ENCODE results near the gene DPEP1.

DNA sequence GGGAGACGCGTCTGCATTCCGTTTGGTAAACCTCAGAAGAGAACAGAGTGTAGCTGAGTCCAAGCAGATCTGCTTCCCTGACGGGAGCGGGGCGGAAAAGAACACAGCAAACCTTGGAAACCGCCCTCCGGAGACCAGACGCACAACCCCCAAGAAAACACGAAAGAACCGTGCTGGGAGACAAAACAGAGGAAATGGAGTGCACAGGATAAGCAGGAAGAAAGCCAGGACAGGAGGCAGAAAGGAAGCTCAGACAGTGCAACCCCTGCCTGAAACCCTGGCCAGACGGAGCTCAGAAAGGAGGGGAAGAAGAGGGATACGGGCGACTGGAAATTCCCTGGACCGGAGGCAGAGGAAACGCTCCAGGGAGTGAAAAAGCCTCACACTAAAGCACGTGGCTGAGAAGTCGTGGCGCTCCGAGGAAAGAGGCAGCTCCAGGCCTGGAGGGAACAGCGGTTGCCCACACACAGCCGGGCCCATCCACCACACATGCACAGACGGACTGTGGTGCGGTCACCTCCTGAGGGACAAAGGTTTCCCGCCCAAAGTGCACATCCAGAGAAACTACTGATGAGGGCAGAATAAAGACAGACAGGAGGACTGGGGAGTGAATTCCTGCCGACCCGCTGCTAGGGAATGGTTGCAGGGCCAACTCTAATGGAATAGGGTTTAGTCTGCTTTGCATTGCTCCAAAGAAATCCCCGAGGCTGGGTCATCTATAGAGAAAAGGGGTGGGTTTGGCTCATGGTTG lies 10.2 kb downstream of the DPEP1 start:
- TF ChIP-seq, protein P1, sequence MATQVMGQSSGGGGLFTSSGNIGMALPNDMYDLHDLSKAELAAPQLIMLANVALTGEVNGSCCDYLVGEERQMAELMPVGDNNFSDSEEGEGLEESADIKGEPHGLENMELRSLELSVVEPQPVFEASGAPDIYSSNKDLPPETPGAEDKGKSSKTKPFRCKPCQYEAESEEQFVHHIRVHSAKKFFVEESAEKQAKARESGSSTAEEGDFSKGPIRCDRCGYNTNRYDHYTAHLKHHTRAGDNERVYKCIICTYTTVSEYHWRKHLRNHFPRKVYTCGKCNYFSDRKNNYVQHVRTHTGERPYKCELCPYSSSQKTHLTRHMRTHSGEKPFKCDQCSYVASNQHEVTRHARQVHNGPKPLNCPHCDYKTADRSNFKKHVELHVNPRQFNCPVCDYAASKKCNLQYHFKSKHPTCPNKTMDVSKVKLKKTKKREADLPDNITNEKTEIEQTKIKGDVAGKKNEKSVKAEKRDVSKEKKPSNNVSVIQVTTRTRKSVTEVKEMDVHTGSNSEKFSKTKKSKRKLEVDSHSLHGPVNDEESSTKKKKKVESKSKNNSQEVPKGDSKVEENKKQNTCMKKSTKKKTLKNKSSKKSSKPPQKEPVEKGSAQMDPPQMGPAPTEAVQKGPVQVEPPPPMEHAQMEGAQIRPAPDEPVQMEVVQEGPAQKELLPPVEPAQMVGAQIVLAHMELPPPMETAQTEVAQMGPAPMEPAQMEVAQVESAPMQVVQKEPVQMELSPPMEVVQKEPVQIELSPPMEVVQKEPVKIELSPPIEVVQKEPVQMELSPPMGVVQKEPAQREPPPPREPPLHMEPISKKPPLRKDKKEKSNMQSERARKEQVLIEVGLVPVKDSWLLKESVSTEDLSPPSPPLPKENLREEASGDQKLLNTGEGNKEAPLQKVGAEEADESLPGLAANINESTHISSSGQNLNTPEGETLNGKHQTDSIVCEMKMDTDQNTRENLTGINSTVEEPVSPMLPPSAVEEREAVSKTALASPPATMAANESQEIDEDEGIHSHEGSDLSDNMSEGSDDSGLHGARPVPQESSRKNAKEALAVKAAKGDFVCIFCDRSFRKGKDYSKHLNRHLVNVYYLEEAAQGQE (IDR thresholded peaks at IDR 0.05), result no peak
- TF ChIP-seq, protein P2, sequence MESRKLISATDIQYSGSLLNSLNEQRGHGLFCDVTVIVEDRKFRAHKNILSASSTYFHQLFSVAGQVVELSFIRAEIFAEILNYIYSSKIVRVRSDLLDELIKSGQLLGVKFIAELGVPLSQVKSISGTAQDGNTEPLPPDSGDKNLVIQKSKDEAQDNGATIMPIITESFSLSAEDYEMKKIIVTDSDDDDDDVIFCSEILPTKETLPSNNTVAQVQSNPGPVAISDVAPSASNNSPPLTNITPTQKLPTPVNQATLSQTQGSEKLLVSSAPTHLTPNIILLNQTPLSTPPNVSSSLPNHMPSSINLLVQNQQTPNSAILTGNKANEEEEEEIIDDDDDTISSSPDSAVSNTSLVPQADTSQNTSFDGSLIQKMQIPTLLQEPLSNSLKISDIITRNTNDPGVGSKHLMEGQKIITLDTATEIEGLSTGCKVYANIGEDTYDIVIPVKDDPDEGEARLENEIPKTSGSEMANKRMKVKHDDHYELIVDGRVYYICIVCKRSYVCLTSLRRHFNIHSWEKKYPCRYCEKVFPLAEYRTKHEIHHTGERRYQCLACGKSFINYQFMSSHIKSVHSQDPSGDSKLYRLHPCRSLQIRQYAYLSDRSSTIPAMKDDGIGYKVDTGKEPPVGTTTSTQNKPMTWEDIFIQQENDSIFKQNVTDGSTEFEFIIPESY (IDR thresholded peaks at IDR 0.05), result no peak

All from liver (tissue), 1 donor.